Activated CD4-positive, alpha-beta T cell treated with anti-CD3 and anti-CD28 coated beads, Interleukin-2, Interleukin-6, amounts not matched to agents 100 ng/mL and 50 ng/mL, durations not matched to agents 16 hours and 8 hours (primary cell): ENCODE measurements around the gene ABCA8.
"Not testable (repeated sequence)": the region's sequence is repeated elsewhere in the genome, so short reads cannot be mapped to it uniquely, and the experiment has no call there.

Source experiments
- DNase-seq: peaks from one replicate; pipeline ENCODE4 v3.0.0-alpha.2; 2020

ABCA8 gene

GRCh38 chr17:68955181-68955841 is at the start of gene ABCA8:
Gene ABCA8 (minus strand): TSS chr17:68955392. CDS start chr17:68942034, 13,358 bp downstream.
- no peak for DNase-seq

- not testable (repeated sequence) for DNase-seq
Observed at GRCh38 chr17:69004759-69005158, 49.6 kb upstream of the ABCA8 start.

- DNase-seq = not testable (repeated sequence)
Observed at GRCh38 chr17:68999743-69000142, 44.6 kb upstream of the ABCA8 start.

- no peak for DNase-seq
Observed at GRCh38 chr17:68993112-68993511, 37.9 kb upstream of the ABCA8 start.

- no peak for DNase-seq
Observed at GRCh38 chr17:68987966-68988365, 32.8 kb upstream of the ABCA8 start.

GRCh38 chr17:68981288-68981687 is 26.1 kb upstream of the ABCA8 start:
- no peak for DNase-seq

GRCh38 chr17:68973098-68973846 is 18.1 kb upstream of the ABCA8 start:
- DNase-seq = no peak

- no peak for DNase-seq
Observed at GRCh38 chr17:68972119-68972704, 17.0 kb upstream of the ABCA8 start.

GRCh38 chr17:68969101-68969500 is 13.9 kb upstream of the ABCA8 start:
- no peak for DNase-seq

- no peak for DNase-seq
Observed at GRCh38 chr17:68963958-68964357, 8.8 kb upstream of the ABCA8 start.

GRCh38 chr17:68961214-68961882 is 6.2 kb upstream of the ABCA8 start:
- no peak for DNase-seq

- DNase-seq = not testable (repeated sequence)
Observed at GRCh38 chr17:68959117-68959516, 3.9 kb upstream of the ABCA8 start.

- no peak for DNase-seq
Observed at GRCh38 chr17:68957944-68958343, 2.8 kb upstream of the ABCA8 start.

- DNase-seq = no peak
Observed at GRCh38 chr17:68954146-68954896, 871 bp downstream of the ABCA8 start.

GRCh38 chr17:68953340-68953997 is 1.7 kb downstream of the ABCA8 start:
- no peak for DNase-seq

GRCh38 chr17:68950725-68951124 is 4.5 kb downstream of the ABCA8 start:
- DNase-seq = no peak

- not testable (repeated sequence) for DNase-seq
Observed at GRCh38 chr17:68947868-68948267, 7.3 kb downstream of the ABCA8 start.

GRCh38 chr17:68944435-68945035 is 10.7 kb downstream of the ABCA8 start:
- DNase-seq = no peak

GRCh38 chr17:68943812-68944182 is 11.4 kb downstream of the ABCA8 start:
- not testable (repeated sequence) for DNase-seq

GRCh38 chr17:68943123-68943811 is 11.9 kb downstream of the ABCA8 start:
- DNase-seq = no peak

GRCh38 chr17:68942389-68942788 is 12.8 kb downstream of the ABCA8 start:
- DNase-seq = no peak
